ENCODE measurements around the gene SAMD4A.
A peak's percentile ranks its signal among the peaks of the same experiment; 100 is the strongest.

The SAMD4A gene

GRCh38 chr14:54667026-54667744 is 100.3 kb downstream of the SAMD4A start:
- Mint-ChIP-seq H3K36me3 (ENCODE audit: low read depth) (no peaks in the 10 kb centered on the region), H3K27me3 (ENCODE audit: low read depth, poor library complexity) (peaks cover 4% of the 10 kb centered on the region), H3K9me3 (no peaks in the 10 kb centered on the region), H3K27ac (no peak overlapping the region), H3K4me3 (no peak overlapping the region), H3K4me1 (peaks cover 44% of the 10 kb centered on the region)
- DNase-seq = no peak
- TF ChIP-seq CTCF (IDR thresholded peaks at IDR 0.05) = no peak

GRCh38 chr14:54667764-54668163 is 100.8 kb downstream of the SAMD4A start:
- peak overlapping the region; percentile 20 for H3K27ac Mint-ChIP-seq

GRCh38 chr14:54669721-54670561 is 103.0 kb downstream of the SAMD4A start:
- DNase-seq = no peak
- TF ChIP-seq CTCF (IDR thresholded peaks at IDR 0.05) = no peak
- peaks cover 4% of the 10 kb centered on the region for H3K27me3 Mint-ChIP-seq (ENCODE audit: low read depth, poor library complexity)
- H3K4me3 Mint-ChIP-seq = no peak overlapping the region
- H3K9me3 Mint-ChIP-seq = no peaks in the 10 kb centered on the region
- H3K4me1 Mint-ChIP-seq = peaks cover 65% of the 10 kb centered on the region
- H3K36me3 Mint-ChIP-seq (ENCODE audit: low read depth) = no peaks in the 10 kb centered on the region
- peak overlapping the region; percentile 53 for H3K27ac Mint-ChIP-seq

More at GRCh38 chr14:54667764-54668163, 100.8 kb downstream of the SAMD4A start:
- Mint-ChIP-seq H3K9me3 (no peaks in the 10 kb centered on the region), H3K4me3 (no peak overlapping the region), H3K4me1 (peaks cover 49% of the 10 kb centered on the region), H3K36me3 (ENCODE audit: low read depth) (no peaks in the 10 kb centered on the region), H3K27me3 (ENCODE audit: low read depth, poor library complexity) (peaks cover 4% of the 10 kb centered on the region)
- TF ChIP-seq CTCF (IDR thresholded peaks at IDR 0.05) = no peak
- DNase-seq = no peak

GRCh38 chr14:54671537-54671936 is 104.6 kb downstream of the SAMD4A start:
- H3K9me3 Mint-ChIP-seq = no peaks in the 10 kb centered on the region

GRCh38 chr14:54672181-54672580 is 105.3 kb downstream of the SAMD4A start:
- DNase-seq = no peak
- Mint-ChIP-seq H3K36me3 (ENCODE audit: low read depth) (no peaks in the 10 kb centered on the region), H3K4me1 (peaks cover 71% of the 10 kb centered on the region), H3K27me3 (ENCODE audit: low read depth, poor library complexity) (peaks cover 4% of the 10 kb centered on the region), H3K9me3 (no peaks in the 10 kb centered on the region), H3K4me3 (no peak overlapping the region), H3K27ac (no peak overlapping the region)
- no peak for TF ChIP-seq CTCF (IDR thresholded peaks at IDR 0.05)

More at GRCh38 chr14:54671537-54671936, 104.6 kb downstream of the SAMD4A start:
- no peak for DNase-seq
- Mint-ChIP-seq H3K36me3 (ENCODE audit: low read depth) (no peaks in the 10 kb centered on the region), H3K4me1 (peaks cover 65% of the 10 kb centered on the region), H3K27me3 (ENCODE audit: low read depth, poor library complexity) (peaks cover 4% of the 10 kb centered on the region), H3K27ac (no peak overlapping the region), H3K4me3 (no peak overlapping the region)
- no peak for TF ChIP-seq CTCF (IDR thresholded peaks at IDR 0.05)

All from nephron progenitor cell (in vitro differentiated cells).